Right renal cortex interstitium (tissue), 3 donors: Measurements from ENCODE around the gene SOD3. TPM values are rescaled to one million over a fixed set of nuclear protein-coding genes. Genes with fewer than 3 reads are reported as not detected.

Experiments used
- DNase-seq, 3 donors: peaks; one replicate each; pipeline ENCODE4 v3.0.0-alpha.2; 2013; ENCODE audit warnings: low read depth in 3 of 3, low spot score in 2 of 3
- polyA plus RNA-seq, 3 donors: library from polyadenylated mRNA; unstranded; fragments of 120-200 nt; gene quantifications; one replicate each; pipeline ENCODE4 v1.2.1, GENCODE V29; 2013; ENCODE audit not compliant: insufficient read length in 3 of 3

Gene SOD3
- polyA plus RNA-seq, 3 donors, result 8.8 to 10.0 (median 9.8) TPM

GRCh38 chr4:24775032-24775605, 20.3 kb upstream of the SOD3 start:
- DNase-seq, result no peak

GRCh38 chr4:24775750-24776149, 19.6 kb upstream of the SOD3 start:
- no peak for DNase-seq

GRCh38 chr4:24777536-24778463, 17.6 kb upstream of the SOD3 start:
- DNase-seq, result no peak

GRCh38 chr4:24778464-24779225, 16.7 kb upstream of the SOD3 start:
- DNase-seq, result no peak

GRCh38 chr4:24780936-24781495, 14.4 kb upstream of the SOD3 start:
- DNase-seq, result no peak

- DNase-seq, result no peak
These were observed 13.2 kb upstream of the SOD3 start for GRCh38 chr4:24781999-24782745.

- DNase-seq, result no peak
These were observed 11.9 kb upstream of the SOD3 start for GRCh38 chr4:24783506-24783905.

GRCh38 chr4:24791043-24791442, 4.3 kb upstream of the SOD3 start:
- no peak for DNase-seq

- no peak for DNase-seq
These were observed 2.8 kb upstream of the SOD3 start for GRCh38 chr4:24792552-24792951.

GRCh38 chr4:24793219-24794005, 2.0 kb upstream of the SOD3 start:
- DNase-seq, result no peak

- DNase-seq, result no peak
These were observed 1.3 kb upstream of the SOD3 start for GRCh38 chr4:24794051-24794450.

GRCh38 chr4:24794480-24794879, 893 bp upstream of the SOD3 start:
- DNase-seq, result no peak

GRCh38 chr4:24795666-24796381, 451 bp downstream of the SOD3 start:
- no peak for DNase-seq

- DNase-seq, result no peak
These were observed 1.2 kb downstream of the SOD3 start for GRCh38 chr4:24796620-24797019.

GRCh38 chr4:24798036-24798610, 2.8 kb downstream of the SOD3 start:
- no peak for DNase-seq

- DNase-seq, result no peak
These were observed 3.8 kb downstream of the SOD3 start for GRCh38 chr4:24799196-24799543.

- no peak for DNase-seq
These were observed 4.4 kb downstream of the SOD3 start for GRCh38 chr4:24799544-24800324.

GRCh38 chr4:24800325-24800895, 5.0 kb downstream of the SOD3 start:
- DNase-seq, result no peak
